ENCODE measurements around the gene PRMT7. TPM values are rescaled to one million over a fixed set of nuclear protein-coding genes. Genes with fewer than 3 reads are reported as not detected.

The PRMT7 gene
- total RNA-seq, 1 donor from 2014 or later: 80.6 TPM

- Mint-ChIP-seq H3K27ac (no peak overlapping the region), H3K27me3 (ENCODE audit: insufficient read depth) (peaks cover 2% of the 10 kb centered on the region), H3K36me3 (ENCODE audit: low read depth) (peaks cover 48% of the 10 kb centered on the region), H3K9me3 (no peaks in the 10 kb centered on the region), H3K4me3 (no peak overlapping the region), H3K4me1 (ENCODE audit: low read depth) (peaks cover 40% of the 10 kb centered on the region)
- no peak for DNase-seq (ENCODE audit: low spot score)
- intact Hi-C loops (cut with micrococcal nuclease): no loop called here
Measured at GRCh38 chr16:68357923-68358322, 47.1 kb downstream of the PRMT7 start.

GRCh38 chr16:68358951-68359350 lies 48.1 kb downstream of the PRMT7 start:
- Mint-ChIP-seq H3K4me1 (ENCODE audit: low read depth) (peaks cover 40% of the 10 kb centered on the region), H3K27me3 (ENCODE audit: insufficient read depth) (peaks cover 4% of the 10 kb centered on the region), H3K9me3 (no peaks in the 10 kb centered on the region), H3K4me3 (no peak overlapping the region), H3K27ac (no peak overlapping the region), H3K36me3 (ENCODE audit: low read depth) (peaks cover 37% of the 10 kb centered on the region)
- DNase-seq (ENCODE audit: low spot score): no peak
- intact Hi-C loops (cut with micrococcal nuclease): no loop called here

- Mint-ChIP-seq H3K9me3 (no peaks in the 10 kb centered on the region), H3K27ac (no peak overlapping the region), H3K36me3 (ENCODE audit: low read depth) (peaks cover 31% of the 10 kb centered on the region), H3K27me3 (ENCODE audit: insufficient read depth) (peaks cover 4% of the 10 kb centered on the region), H3K4me3 (no peak overlapping the region), H3K4me1 (ENCODE audit: low read depth) (peaks cover 43% of the 10 kb centered on the region)
- intact Hi-C loops (cut with micrococcal nuclease): no loop called here
- no peak for DNase-seq (ENCODE audit: low spot score)
Measured at GRCh38 chr16:68359398-68360191, 48.8 kb downstream of the PRMT7 start.

GRCh38 chr16:68360547-68360946 lies 49.7 kb downstream of the PRMT7 start:
- Mint-ChIP-seq H3K4me3 (no peak overlapping the region), H3K9me3 (no peaks in the 10 kb centered on the region), H3K27me3 (ENCODE audit: insufficient read depth) (peaks cover 5% of the 10 kb centered on the region), H3K4me1 (ENCODE audit: low read depth) (peaks cover 35% of the 10 kb centered on the region), H3K27ac (no peak overlapping the region), H3K36me3 (ENCODE audit: low read depth) (peaks cover 26% of the 10 kb centered on the region)
- DNase-seq (ENCODE audit: low spot score): no peak
- intact Hi-C loops (cut with micrococcal nuclease): no loop called here

GRCh38 chr16:68360956-68361355 lies 50.1 kb downstream of the PRMT7 start:
- intact Hi-C loops (cut with micrococcal nuclease): no loop called here
- H3K9me3 Mint-ChIP-seq: no peaks in the 10 kb centered on the region
- H3K27ac Mint-ChIP-seq: no peak overlapping the region
- H3K4me1 Mint-ChIP-seq (ENCODE audit: low read depth): peaks cover 33% of the 10 kb centered on the region
- peaks cover 8% of the 10 kb centered on the region for H3K27me3 Mint-ChIP-seq (ENCODE audit: insufficient read depth)
- no peak overlapping the region for H3K4me3 Mint-ChIP-seq
- peaks cover 28% of the 10 kb centered on the region for H3K36me3 Mint-ChIP-seq (ENCODE audit: low read depth)
- no peak for DNase-seq (ENCODE audit: low spot score)

GRCh38 chr16:68361485-68361884 lies 50.7 kb downstream of the PRMT7 start:
- Mint-ChIP-seq H3K36me3 (ENCODE audit: low read depth) (peaks cover 26% of the 10 kb centered on the region), H3K4me3 (no peak overlapping the region), H3K9me3 (no peaks in the 10 kb centered on the region), H3K4me1 (ENCODE audit: low read depth) (peaks cover 28% of the 10 kb centered on the region), H3K27ac (no peak overlapping the region), H3K27me3 (ENCODE audit: insufficient read depth) (peaks cover 11% of the 10 kb centered on the region)
- no peak for DNase-seq (ENCODE audit: low spot score)
- intact Hi-C loops (cut with micrococcal nuclease): no loop called here

GRCh38 chr16:68362262-68362913 lies 51.6 kb downstream of the PRMT7 start:
- no peak overlapping the region for H3K27ac Mint-ChIP-seq
- no peaks in the 10 kb centered on the region for H3K9me3 Mint-ChIP-seq
- peaks cover 16% of the 10 kb centered on the region for H3K27me3 Mint-ChIP-seq (ENCODE audit: insufficient read depth)
- no peak for DNase-seq (ENCODE audit: low spot score)
- intact Hi-C loops (cut with micrococcal nuclease): no loop called here
- H3K4me3 Mint-ChIP-seq: no peak overlapping the region
- peaks cover 19% of the 10 kb centered on the region for H3K4me1 Mint-ChIP-seq (ENCODE audit: low read depth)
- peaks cover 19% of the 10 kb centered on the region for H3K36me3 Mint-ChIP-seq (ENCODE audit: low read depth)

GRCh38 chr16:68362947-68363657 lies 52.3 kb downstream of the PRMT7 start:
- peaks cover 13% of the 10 kb centered on the region for H3K36me3 Mint-ChIP-seq (ENCODE audit: low read depth)
- H3K27ac Mint-ChIP-seq: no peak overlapping the region
- intact Hi-C loops (cut with micrococcal nuclease): no loop called here
- H3K4me1 Mint-ChIP-seq (ENCODE audit: low read depth): peaks cover 19% of the 10 kb centered on the region
- H3K4me3 Mint-ChIP-seq: no peak overlapping the region
- DNase-seq (ENCODE audit: low spot score): no peak
- no peaks in the 10 kb centered on the region for H3K9me3 Mint-ChIP-seq
- H3K27me3 Mint-ChIP-seq (ENCODE audit: insufficient read depth): peaks cover 18% of the 10 kb centered on the region

- Mint-ChIP-seq H3K27me3 (ENCODE audit: insufficient read depth) (peaks cover 22% of the 10 kb centered on the region), H3K4me3 (no peak overlapping the region), H3K27ac (no peak overlapping the region), H3K36me3 (ENCODE audit: low read depth) (peaks cover 11% of the 10 kb centered on the region), H3K9me3 (no peaks in the 10 kb centered on the region), H3K4me1 (ENCODE audit: low read depth) (peaks cover 22% of the 10 kb centered on the region)
- no peak for DNase-seq (ENCODE audit: low spot score)
- intact Hi-C loops (cut with micrococcal nuclease): no loop called here
Measured at GRCh38 chr16:68363658-68364521, 53.1 kb downstream of the PRMT7 start.

GRCh38 chr16:68364561-68364998 lies 53.8 kb downstream of the PRMT7 start:
- no peak overlapping the region for H3K27ac Mint-ChIP-seq
- intact Hi-C loops (cut with micrococcal nuclease): no loop called here
- H3K36me3 Mint-ChIP-seq (ENCODE audit: low read depth): peaks cover 11% of the 10 kb centered on the region
- H3K27me3 Mint-ChIP-seq (ENCODE audit: insufficient read depth): peaks cover 24% of the 10 kb centered on the region
- H3K4me1 Mint-ChIP-seq (ENCODE audit: low read depth): peaks cover 29% of the 10 kb centered on the region
- no peak for DNase-seq (ENCODE audit: low spot score)
- H3K9me3 Mint-ChIP-seq: no peaks in the 10 kb centered on the region
- no peak overlapping the region for H3K4me3 Mint-ChIP-seq

- peaks cover 36% of the 10 kb centered on the region for H3K4me1 Mint-ChIP-seq (ENCODE audit: low read depth)
- H3K4me3 Mint-ChIP-seq: no peak overlapping the region
- peaks cover 10% of the 10 kb centered on the region for H3K36me3 Mint-ChIP-seq (ENCODE audit: low read depth)
- H3K9me3 Mint-ChIP-seq: no peaks in the 10 kb centered on the region
- no peak overlapping the region for H3K27ac Mint-ChIP-seq
- intact Hi-C loops (cut with micrococcal nuclease): loop anchor here (5.0 kb wide), 1 partner anchor 82 kb away; the partner anchor contains the start of gene SMPD3
- DNase-seq (ENCODE audit: low spot score): no peak
- H3K27me3 Mint-ChIP-seq (ENCODE audit: insufficient read depth): peaks cover 26% of the 10 kb centered on the region
Measured at GRCh38 chr16:68365167-68365817, 54.5 kb downstream of the PRMT7 start.

- H3K27me3 Mint-ChIP-seq (ENCODE audit: insufficient read depth): peaks cover 26% of the 10 kb centered on the region
Measured at GRCh38 chr16:68366062-68366461, 55.2 kb downstream of the PRMT7 start.

More at GRCh38 chr16:68366062-68366461, 55.2 kb downstream of the PRMT7 start:
- intact Hi-C loops (cut with micrococcal nuclease): loop anchor here (5.0 kb wide), 1 partner anchor 81 kb away; the partner anchor contains the start of gene SMPD3
- Mint-ChIP-seq H3K36me3 (ENCODE audit: low read depth) (peaks cover 5% of the 10 kb centered on the region), H3K4me1 (ENCODE audit: low read depth) (peaks cover 42% of the 10 kb centered on the region), H3K27ac (no peak overlapping the region), H3K4me3 (no peak overlapping the region), H3K9me3 (no peaks in the 10 kb centered on the region)
- DNase-seq (ENCODE audit: low spot score): no peak

Data from activated T-helper 1 cell treated with anti-CD3 and anti-CD28 coated beads, Interleukin-12 subunit alpha, Interleukin-12 subunit beta, Interleukin-2, Interleukin-4 antibody, amounts not matched to agents 30 ng/mL and 10 ng/mL and 1 ng/mL, durations not matched to agents 14 hours and 24 hours and 36 hours (primary cell).